ENCODE data around the gene PTPRG. TPM values are rescaled to one million over a fixed set of nuclear protein-coding genes. Genes with fewer than 3 reads are reported as not detected.
"Not testable (repeated sequence)": the region's sequence is repeated elsewhere in the genome, so short reads cannot be mapped to it uniquely, and the experiment has no call there.

The PTPRG gene
- total RNA-seq, 3 donors from 2014 or later = 0.10 to 0.19 (median 0.13) TPM

DNA sequence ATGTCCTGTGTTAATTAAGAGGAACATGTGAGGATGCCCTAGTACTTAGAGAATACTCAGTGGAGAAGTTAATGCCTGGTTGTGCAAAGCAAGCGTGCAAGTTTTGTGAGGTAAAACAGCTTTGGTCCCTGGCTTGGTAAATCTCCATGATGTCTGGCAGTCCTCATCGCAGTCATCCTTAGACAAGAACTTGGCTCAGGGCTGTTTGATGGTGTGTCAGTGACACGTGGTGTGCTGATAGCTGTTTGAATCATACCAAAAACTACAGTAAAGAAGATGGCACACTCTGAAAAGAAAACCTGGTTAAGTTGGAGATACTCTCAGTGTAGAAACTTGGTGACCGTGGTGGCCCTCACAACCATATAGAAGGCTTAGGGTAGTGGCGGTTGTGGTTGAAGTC, 450.3 kb downstream of the PTPRG start:
- Mint-ChIP-seq H3K4me1 (ENCODE audit: low read depth) (no peaks in the 10 kb centered on the region), H3K36me3 (ENCODE audit: insufficient read depth) (no peaks in the 10 kb centered on the region), H3K9me3 (no peaks in the 10 kb centered on the region), H3K4me3 (no peak overlapping the region), H3K27me3 (ENCODE audit: low read depth) (no peaks in the 10 kb centered on the region)
- DNase-seq (no peak), ATAC-seq (no peak)

- no peaks in the 10 kb centered on the region for H3K9me3 Mint-ChIP-seq
- DNase-seq (no peak), ATAC-seq (no peak)
- no peaks in the 10 kb centered on the region for H3K4me1 Mint-ChIP-seq (ENCODE audit: low read depth)
- no peaks in the 10 kb centered on the region for H3K36me3 Mint-ChIP-seq (ENCODE audit: insufficient read depth)
- no peaks in the 10 kb centered on the region for H3K27me3 Mint-ChIP-seq (ENCODE audit: low read depth)
- H3K4me3 Mint-ChIP-seq = no peak overlapping the region
These were observed 452.6 kb downstream of the PTPRG start for GRCh38 chr3:62013951-62014350.

DNA sequence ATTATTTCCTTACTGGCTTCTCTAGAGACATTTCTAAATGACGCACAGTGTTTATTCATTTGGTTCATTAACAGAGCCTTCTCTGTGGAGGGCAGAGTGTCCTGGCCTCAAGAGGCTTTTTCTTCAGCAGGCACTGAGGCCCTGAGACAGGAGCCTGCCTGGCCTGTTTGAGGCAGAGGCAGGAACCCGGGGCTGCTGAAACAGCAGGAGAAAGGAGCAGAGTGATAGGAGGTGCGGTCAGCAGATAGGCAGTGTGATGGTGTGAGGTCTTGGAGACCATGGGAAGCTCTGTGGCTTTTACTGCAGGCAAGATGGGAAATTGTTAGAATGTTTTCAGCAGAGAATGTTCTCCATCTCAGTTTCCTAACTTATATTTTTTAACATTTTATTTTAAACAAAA, 453.7 kb downstream of the PTPRG start:
- Mint-ChIP-seq H3K27me3 (ENCODE audit: low read depth) (no peaks in the 10 kb centered on the region), H3K36me3 (ENCODE audit: insufficient read depth) (no peaks in the 10 kb centered on the region), H3K9me3 (no peaks in the 10 kb centered on the region), H3K4me1 (ENCODE audit: low read depth) (no peaks in the 10 kb centered on the region), H3K4me3 (no peak overlapping the region)
- ATAC-seq = no peak
- no peak for DNase-seq

DNA sequence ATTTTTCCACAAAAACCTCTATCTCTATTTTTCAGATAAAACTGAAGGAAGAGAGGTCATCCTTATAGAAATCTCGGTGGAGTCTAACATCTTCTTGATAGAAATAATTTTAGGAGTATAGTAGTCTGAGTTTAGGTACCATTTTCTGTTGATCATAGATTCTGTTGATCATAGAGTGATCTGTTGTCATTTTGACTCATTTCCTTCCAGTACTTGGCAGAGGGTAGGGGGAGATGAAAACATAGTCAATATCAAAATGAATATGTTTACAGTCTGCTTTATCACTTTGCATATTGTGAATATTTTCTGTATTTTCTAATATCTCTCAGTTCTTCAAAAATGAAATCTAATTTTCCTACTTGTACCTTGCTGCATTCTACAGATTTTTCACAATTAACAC, 458.5 kb downstream of the PTPRG start:
- no peak for DNase-seq
- no peaks in the 10 kb centered on the region for H3K4me1 Mint-ChIP-seq (ENCODE audit: low read depth)
- H3K36me3 Mint-ChIP-seq (ENCODE audit: insufficient read depth) = no peaks in the 10 kb centered on the region
- no peaks in the 10 kb centered on the region for H3K27me3 Mint-ChIP-seq (ENCODE audit: low read depth)
- ATAC-seq = no peak
- H3K4me3 Mint-ChIP-seq = no peak overlapping the region
- H3K9me3 Mint-ChIP-seq = no peaks in the 10 kb centered on the region

GRCh38 chr3:62020706-62021105, 459.3 kb downstream of the PTPRG start:
- Mint-ChIP-seq H3K4me3 (no peak overlapping the region), H3K9me3 (no peaks in the 10 kb centered on the region), H3K36me3 (ENCODE audit: insufficient read depth) (no peaks in the 10 kb centered on the region), H3K4me1 (ENCODE audit: low read depth) (no peaks in the 10 kb centered on the region), H3K27me3 (ENCODE audit: low read depth) (no peaks in the 10 kb centered on the region)
- DNase-seq = no peak
- no peak for ATAC-seq

- Mint-ChIP-seq H3K36me3 (ENCODE audit: insufficient read depth) (no peaks in the 10 kb centered on the region), H3K4me3 (no peak overlapping the region), H3K4me1 (ENCODE audit: low read depth) (no peaks in the 10 kb centered on the region), H3K27me3 (ENCODE audit: low read depth) (no peaks in the 10 kb centered on the region), H3K9me3 (no peaks in the 10 kb centered on the region)
- no peak for ATAC-seq
- DNase-seq = no peak
These were observed 460.9 kb downstream of the PTPRG start for GRCh38 chr3:62022312-62022711.

GRCh38 chr3:62024882-62025281, 463.5 kb downstream of the PTPRG start:
- no peaks in the 10 kb centered on the region for H3K36me3 Mint-ChIP-seq (ENCODE audit: insufficient read depth)
- no peak overlapping the region for H3K4me3 Mint-ChIP-seq
- ATAC-seq = no peak
- no peaks in the 10 kb centered on the region for H3K4me1 Mint-ChIP-seq (ENCODE audit: low read depth)
- no peak for DNase-seq
- no peaks in the 10 kb centered on the region for H3K27me3 Mint-ChIP-seq (ENCODE audit: low read depth)
- no peaks in the 10 kb centered on the region for H3K9me3 Mint-ChIP-seq

GRCh38 chr3:62025913-62026312, 464.5 kb downstream of the PTPRG start:
- no peaks in the 10 kb centered on the region for H3K4me1 Mint-ChIP-seq (ENCODE audit: low read depth)
- H3K27me3 Mint-ChIP-seq (ENCODE audit: low read depth) = no peaks in the 10 kb centered on the region
- H3K4me3 Mint-ChIP-seq = no peak overlapping the region
- DNase-seq = no peak
- H3K36me3 Mint-ChIP-seq (ENCODE audit: insufficient read depth) = no peaks in the 10 kb centered on the region
- no peak for ATAC-seq
- no peaks in the 10 kb centered on the region for H3K9me3 Mint-ChIP-seq

DNA sequence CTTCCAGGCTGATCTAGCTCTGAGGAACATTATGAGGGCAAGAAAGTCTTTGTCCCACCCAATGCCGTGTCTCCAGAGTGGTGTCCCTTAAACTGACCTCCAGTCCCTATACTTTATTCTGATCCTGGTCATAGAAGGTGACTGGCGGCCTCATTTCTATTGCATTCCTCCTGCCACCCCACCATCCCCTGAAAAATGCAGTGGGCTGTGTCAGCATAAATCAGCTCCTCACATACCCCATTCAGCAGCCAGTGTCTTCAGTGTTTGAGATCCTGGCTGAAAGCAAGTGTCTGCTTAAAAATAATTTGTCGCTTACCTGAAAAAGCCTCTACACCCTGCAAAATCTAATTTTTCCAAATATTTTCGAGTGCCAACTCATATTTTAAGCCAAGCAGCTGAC, 465.9 kb downstream of the PTPRG start:
- DNase-seq (no peak), ATAC-seq (no peak)
- Mint-ChIP-seq H3K36me3 (ENCODE audit: insufficient read depth) (no peaks in the 10 kb centered on the region), H3K27me3 (ENCODE audit: low read depth) (no peaks in the 10 kb centered on the region), H3K4me1 (ENCODE audit: low read depth) (no peaks in the 10 kb centered on the region), H3K4me3 (no peak overlapping the region), H3K9me3 (no peaks in the 10 kb centered on the region)

DNA sequence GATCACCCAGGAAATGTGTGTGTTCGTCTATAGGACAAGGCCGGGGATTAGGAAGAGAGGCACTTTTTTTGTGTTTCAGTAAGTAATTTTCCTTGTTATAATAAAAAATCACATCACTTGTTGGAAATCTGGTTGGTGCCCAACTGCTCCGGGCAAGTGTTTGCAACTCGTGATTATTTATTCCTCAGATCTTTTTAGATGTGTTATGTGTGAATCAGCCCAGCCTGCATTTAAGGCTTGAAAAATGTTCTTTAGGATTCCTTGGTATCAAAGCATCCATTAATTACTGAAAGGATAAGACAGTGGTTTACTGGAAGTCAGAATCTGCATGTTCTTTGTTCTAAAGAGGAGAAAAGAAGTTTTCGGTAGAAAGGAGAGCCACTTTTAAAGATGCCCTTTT, 466.4 kb downstream of the PTPRG start:
- Mint-ChIP-seq H3K9me3 (no peaks in the 10 kb centered on the region), H3K36me3 (ENCODE audit: insufficient read depth) (no peaks in the 10 kb centered on the region), H3K4me1 (ENCODE audit: low read depth) (no peaks in the 10 kb centered on the region), H3K4me3 (no peak overlapping the region), H3K27me3 (ENCODE audit: low read depth) (no peaks in the 10 kb centered on the region)
- ATAC-seq = no peak
- no peak for DNase-seq

- Mint-ChIP-seq H3K4me1 (ENCODE audit: low read depth) (no peaks in the 10 kb centered on the region), H3K27me3 (ENCODE audit: low read depth) (no peaks in the 10 kb centered on the region), H3K4me3 (no peak overlapping the region), H3K9me3 (no peaks in the 10 kb centered on the region), H3K36me3 (ENCODE audit: insufficient read depth) (no peaks in the 10 kb centered on the region)
- no peak for DNase-seq
- ATAC-seq = no peak
These were observed 466.9 kb downstream of the PTPRG start for GRCh38 chr3:62028236-62028635.

DNA sequence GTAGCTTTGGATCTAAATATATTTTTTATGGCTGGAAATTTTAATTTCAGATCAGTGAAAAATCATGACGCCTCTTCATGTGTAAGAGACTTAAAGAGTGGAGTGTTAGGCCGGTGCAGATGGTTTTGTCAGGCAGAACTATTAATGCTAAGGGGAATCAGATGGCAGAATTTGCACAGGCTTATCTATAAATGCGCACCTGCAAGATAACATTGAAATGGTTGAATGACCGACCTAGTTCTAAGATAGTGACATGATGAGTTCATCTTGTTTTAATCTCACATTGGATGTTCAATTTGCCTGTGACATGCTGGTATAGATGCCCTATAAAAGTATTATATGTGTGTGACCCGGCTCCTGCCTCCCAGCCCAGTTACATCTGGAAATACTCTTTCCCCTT, 471.4 kb downstream of the PTPRG start:
- Mint-ChIP-seq H3K4me3 (no peak overlapping the region), H3K9me3 (no peaks in the 10 kb centered on the region), H3K27me3 (ENCODE audit: low read depth) (no peaks in the 10 kb centered on the region), H3K36me3 (ENCODE audit: insufficient read depth) (no peaks in the 10 kb centered on the region), H3K4me1 (ENCODE audit: low read depth) (no peaks in the 10 kb centered on the region)
- no peak for DNase-seq
- no peak for ATAC-seq

- Mint-ChIP-seq H3K36me3 (ENCODE audit: insufficient read depth) (no peaks in the 10 kb centered on the region), H3K4me3 (no peak overlapping the region), H3K27me3 (ENCODE audit: low read depth) (no peaks in the 10 kb centered on the region), H3K4me1 (ENCODE audit: low read depth) (no peaks in the 10 kb centered on the region), H3K9me3 (no peaks in the 10 kb centered on the region)
- ATAC-seq (no peak), DNase-seq (no peak)
These were observed 474.2 kb downstream of the PTPRG start for GRCh38 chr3:62035402-62036057.

DNA sequence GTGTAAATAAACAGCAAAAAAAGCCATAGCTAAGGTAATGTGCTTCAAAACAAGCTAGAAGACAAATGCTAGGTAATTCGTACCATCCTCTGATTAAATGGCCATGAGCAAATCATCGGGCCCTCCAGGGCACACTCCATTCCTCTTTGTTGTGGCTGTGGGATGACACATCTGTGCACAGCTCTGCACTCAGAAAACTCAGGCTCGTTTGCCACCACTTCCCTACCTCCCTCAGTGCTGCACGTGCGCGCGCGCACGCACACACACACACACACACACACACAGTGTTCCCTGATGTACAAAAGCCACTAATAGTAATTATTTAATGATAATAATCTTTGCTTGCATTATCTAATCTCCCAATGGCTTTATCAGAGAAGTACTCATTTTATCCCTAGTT, 475.4 kb downstream of the PTPRG start:
- no peaks in the 10 kb centered on the region for H3K4me1 Mint-ChIP-seq (ENCODE audit: low read depth)
- no peaks in the 10 kb centered on the region for H3K36me3 Mint-ChIP-seq (ENCODE audit: insufficient read depth)
- H3K4me3 Mint-ChIP-seq = no peak overlapping the region
- ATAC-seq (no peak), DNase-seq (no peak)
- no peaks in the 10 kb centered on the region for H3K27me3 Mint-ChIP-seq (ENCODE audit: low read depth)
- H3K9me3 Mint-ChIP-seq = no peaks in the 10 kb centered on the region

- H3K4me1 Mint-ChIP-seq (ENCODE audit: low read depth); H3K27me3 Mint-ChIP-seq (ENCODE audit: low read depth); H3K4me3 Mint-ChIP-seq; H3K9me3 Mint-ChIP-seq; ATAC-seq; H3K36me3 Mint-ChIP-seq (ENCODE audit: insufficient read depth); DNase-seq: not testable (repeated sequence)
These were observed 477.4 kb downstream of the PTPRG start for GRCh38 chr3:62038798-62039197.

- Mint-ChIP-seq H3K36me3 (ENCODE audit: insufficient read depth) (no peaks in the 10 kb centered on the region), H3K27me3 (ENCODE audit: low read depth) (no peaks in the 10 kb centered on the region), H3K4me1 (ENCODE audit: low read depth) (no peaks in the 10 kb centered on the region), H3K4me3 (no peak overlapping the region), H3K9me3 (no peaks in the 10 kb centered on the region)
- DNase-seq (no peak), ATAC-seq (no peak)
These were observed 478.2 kb downstream of the PTPRG start for GRCh38 chr3:62039586-62039985.
